Neural progenitor cell (in vitro differentiated cells): Measurements from ENCODE around the gene EIPR1.

Experiments used
- CTCF ChIP-seq: fragments of 200-600 bp; sonication (generic); IDR thresholded peaks from 2 replicates; pipeline ENCODE4 v1.5.1; 2017; ENCODE audit warnings: antibody characterized with exemption, mild to moderate bottlenecking
- EZH2 ChIP-seq: fragments of 200-600 bp; sonication (generic); IDR thresholded peaks from 2 replicates; pipeline ENCODE4 v1.6.1; 2017; ENCODE audit warnings: antibody characterized with exemption, mild to moderate bottlenecking, moderate library complexity

- no peak for TF ChIP-seq EZH2
- no peak for TF ChIP-seq CTCF
Observed at GRCh38 chr2:3293221-3293620, 84.4 kb downstream of the EIPR1 start.
